ENCODE measurements around the gene DAZAP1.
A peak's percentile ranks its signal among the peaks of the same experiment; 100 is the strongest.

Gene DAZAP1

DNA sequence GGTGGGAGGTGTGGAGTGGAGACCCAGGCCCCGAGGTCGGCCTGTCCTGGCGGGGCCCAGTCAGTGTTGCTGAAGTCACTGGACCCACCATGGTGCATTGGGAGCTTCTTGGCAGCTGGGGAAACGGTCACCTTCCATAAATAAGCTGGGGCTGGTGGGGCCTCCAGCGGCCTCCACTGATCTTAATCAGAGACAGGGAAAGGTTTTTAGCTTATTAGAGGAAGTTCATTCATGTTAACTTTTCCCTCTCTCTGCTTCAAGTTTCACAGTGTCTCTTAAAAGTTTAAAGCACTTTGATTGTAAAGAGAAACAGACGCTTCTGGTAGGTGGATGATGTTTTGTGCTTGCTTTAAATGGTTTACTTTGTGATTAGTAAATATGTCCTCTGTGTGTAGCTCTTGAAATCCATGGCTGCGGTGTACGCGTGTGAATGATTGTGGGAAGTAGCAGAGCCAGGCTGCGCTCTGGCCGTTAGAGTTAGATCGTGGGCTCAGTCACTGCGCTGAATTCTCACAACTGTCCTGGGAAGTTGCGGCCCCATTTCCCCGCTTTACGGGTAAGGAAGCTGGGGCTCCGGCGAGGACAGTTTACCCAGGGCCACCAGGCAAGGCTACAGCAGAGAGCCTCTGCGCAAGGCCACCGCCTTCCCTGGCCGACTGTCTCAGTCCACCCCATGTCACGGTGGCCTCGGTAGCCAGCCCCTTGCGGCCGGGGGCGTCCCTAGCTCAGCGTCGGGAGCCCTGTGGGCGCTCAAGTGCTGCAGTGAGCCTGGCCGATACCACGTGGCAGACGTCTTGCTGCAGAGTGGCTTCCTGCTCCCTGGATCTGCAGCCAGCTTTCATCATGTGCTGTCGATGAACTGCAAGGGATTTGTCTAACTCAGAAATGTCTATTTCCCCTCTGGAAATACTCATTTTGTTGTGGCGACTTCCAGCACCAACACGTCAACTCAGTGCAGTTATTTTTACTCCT lies 40.2 kb upstream of the DAZAP1 start:
- no peak overlapping the region for H3K4me3 ChIP-seq (ENCODE audit: low read length)
- H3K4me2 ChIP-seq (ENCODE audit: low read length), result no peak overlapping the region
- no peaks in the 10 kb centered on the region for H3K9me3 ChIP-seq (replicated peaks; ENCODE audit: low read length)
- H3K9ac ChIP-seq (ENCODE audit: low read depth, low read length), result no peak overlapping the region
- H3K4me1 ChIP-seq (ENCODE audit: control insufficient read depth, insufficient read depth, low read length), result peaks cover 6% of the 10 kb centered on the region
- no peaks in the 10 kb centered on the region for H3K27me3 ChIP-seq (ENCODE audit: control insufficient read depth, insufficient read depth, low read length)
- peaks cover 68% of the 10 kb centered on the region for H3K36me3 ChIP-seq (ENCODE audit: insufficient read depth, low read length)

DNA sequence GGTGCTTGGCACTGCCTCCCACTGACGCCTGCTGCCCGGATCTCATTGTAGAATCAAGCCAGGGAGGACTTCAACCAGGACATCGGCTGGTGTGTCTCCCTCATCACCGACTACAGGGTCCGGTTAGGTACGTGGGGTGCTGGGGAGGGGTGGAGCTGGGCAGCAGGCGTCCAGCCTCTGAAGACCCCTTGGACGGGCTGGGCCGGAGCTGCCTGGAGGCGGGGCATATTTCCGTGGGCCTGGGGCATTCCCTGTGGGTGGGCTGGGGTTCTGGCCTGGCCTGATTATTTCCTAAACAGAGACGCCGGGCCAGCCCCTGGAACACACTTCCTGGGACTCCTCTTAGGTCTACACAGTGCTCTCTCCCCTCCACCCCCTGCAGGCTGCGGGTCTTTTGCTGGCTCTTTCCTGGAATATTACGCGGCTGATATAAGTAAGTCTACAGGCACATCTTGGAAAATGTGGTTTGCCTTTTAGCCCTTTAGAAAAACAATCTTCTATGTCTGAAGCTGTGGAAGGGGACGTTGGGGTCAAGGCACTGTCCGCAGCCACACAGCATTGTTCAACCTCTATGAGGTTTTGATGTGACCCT lies 38.1 kb upstream of the DAZAP1 start:
- Histone ChIP-seq H3K4me3 (ENCODE audit: low read length) (no peak overlapping the region), H3K4me1 (ENCODE audit: control insufficient read depth, insufficient read depth, low read length) (peaks cover 13% of the 10 kb centered on the region), H3K4me2 (ENCODE audit: low read length) (no peak overlapping the region), H3K36me3 (ENCODE audit: insufficient read depth, low read length) (peaks cover 61% of the 10 kb centered on the region), H3K27me3 (ENCODE audit: control insufficient read depth, insufficient read depth, low read length) (no peaks in the 10 kb centered on the region), H3K9ac (ENCODE audit: low read depth, low read length) (no peak overlapping the region), H3K9me3 (replicated peaks; ENCODE audit: low read length) (no peaks in the 10 kb centered on the region)

DNA sequence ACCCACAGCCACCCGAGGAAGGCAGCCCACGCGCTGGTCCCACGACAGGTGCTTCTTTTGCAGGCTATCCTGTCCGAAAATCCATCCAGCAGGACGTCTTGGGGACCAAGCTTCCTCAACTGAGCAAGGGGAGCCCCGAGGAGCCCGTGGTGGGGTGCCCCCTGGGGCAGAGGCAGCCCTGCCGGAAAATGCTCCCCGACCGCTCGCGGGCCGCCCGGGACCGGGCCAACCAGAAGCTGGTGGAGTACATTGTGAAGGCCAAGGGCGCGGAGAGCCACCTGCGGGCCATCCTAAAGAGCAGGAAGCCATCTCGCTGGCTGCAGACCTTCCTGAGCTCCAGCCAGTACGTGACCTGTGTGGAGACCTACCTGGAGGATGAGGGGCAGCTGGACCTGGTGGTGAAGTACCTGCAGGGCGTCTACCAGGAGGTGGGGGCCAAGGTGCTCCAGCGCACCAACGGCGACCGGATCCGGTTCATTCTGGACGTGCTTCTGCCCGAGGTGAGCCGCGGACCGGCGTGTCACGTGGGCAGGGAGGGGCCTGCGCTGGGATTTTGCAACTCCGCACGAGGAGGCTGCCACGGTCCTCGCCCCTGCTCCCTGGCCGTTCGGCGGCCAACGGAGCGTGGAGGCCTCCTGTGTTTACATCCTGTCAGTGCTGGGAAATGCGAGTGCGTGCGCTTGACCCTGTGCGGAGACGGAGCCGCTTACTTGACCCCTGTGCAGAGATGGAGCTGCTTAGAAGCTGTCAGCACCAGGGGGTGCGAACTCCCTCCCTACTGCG lies 36.6 kb upstream of the DAZAP1 start:
- H3K4me2 ChIP-seq (ENCODE audit: low read length), result no peak overlapping the region
- no peak overlapping the region for H3K4me3 ChIP-seq (ENCODE audit: low read length)
- H3K9me3 ChIP-seq (replicated peaks; ENCODE audit: low read length), result no peaks in the 10 kb centered on the region
- H3K36me3 ChIP-seq (ENCODE audit: insufficient read depth, low read length), result peaks cover 58% of the 10 kb centered on the region
- H3K27me3 ChIP-seq (ENCODE audit: control insufficient read depth, insufficient read depth, low read length), result no peaks in the 10 kb centered on the region
- peaks cover 13% of the 10 kb centered on the region for H3K4me1 ChIP-seq (ENCODE audit: control insufficient read depth, insufficient read depth, low read length)
- H3K9ac ChIP-seq (ENCODE audit: low read depth, low read length), result no peak overlapping the region

DNA sequence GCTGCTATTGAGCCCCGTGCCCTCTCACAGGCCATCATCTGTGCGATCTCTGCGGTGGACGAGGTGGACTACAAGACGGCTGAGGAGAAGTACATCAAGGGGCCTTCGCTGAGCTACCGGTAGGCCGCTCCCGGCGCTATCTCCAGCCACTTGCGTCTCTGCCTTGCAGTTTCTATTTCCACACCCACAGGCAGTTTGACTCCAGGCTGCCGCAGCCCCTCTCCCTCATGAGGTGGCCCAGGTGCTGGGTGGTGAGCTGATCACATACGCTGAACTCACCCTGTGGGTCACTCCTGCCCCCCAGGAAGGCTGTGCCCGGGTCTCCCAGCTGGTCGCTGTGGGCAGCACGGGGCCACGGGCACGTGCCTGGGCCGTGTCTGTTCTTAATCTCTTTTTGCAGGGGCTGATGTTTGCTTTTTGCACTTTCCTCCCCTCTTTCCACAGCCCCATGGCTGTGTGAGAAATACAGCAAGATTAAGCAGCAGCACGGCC lies 34.3 kb upstream of the DAZAP1 start:
- Histone ChIP-seq H3K36me3 (ENCODE audit: insufficient read depth, low read length) (peaks cover 61% of the 10 kb centered on the region), H3K9ac (ENCODE audit: low read depth, low read length) (no peak overlapping the region), H3K4me3 (ENCODE audit: low read length) (no peak overlapping the region), H3K9me3 (replicated peaks; ENCODE audit: low read length) (no peaks in the 10 kb centered on the region), H3K4me1 (ENCODE audit: control insufficient read depth, insufficient read depth, low read length) (peaks cover 13% of the 10 kb centered on the region), H3K4me2 (ENCODE audit: low read length) (peak overlapping the region; percentile 10), H3K27me3 (ENCODE audit: control insufficient read depth, insufficient read depth, low read length) (no peaks in the 10 kb centered on the region)

DNA sequence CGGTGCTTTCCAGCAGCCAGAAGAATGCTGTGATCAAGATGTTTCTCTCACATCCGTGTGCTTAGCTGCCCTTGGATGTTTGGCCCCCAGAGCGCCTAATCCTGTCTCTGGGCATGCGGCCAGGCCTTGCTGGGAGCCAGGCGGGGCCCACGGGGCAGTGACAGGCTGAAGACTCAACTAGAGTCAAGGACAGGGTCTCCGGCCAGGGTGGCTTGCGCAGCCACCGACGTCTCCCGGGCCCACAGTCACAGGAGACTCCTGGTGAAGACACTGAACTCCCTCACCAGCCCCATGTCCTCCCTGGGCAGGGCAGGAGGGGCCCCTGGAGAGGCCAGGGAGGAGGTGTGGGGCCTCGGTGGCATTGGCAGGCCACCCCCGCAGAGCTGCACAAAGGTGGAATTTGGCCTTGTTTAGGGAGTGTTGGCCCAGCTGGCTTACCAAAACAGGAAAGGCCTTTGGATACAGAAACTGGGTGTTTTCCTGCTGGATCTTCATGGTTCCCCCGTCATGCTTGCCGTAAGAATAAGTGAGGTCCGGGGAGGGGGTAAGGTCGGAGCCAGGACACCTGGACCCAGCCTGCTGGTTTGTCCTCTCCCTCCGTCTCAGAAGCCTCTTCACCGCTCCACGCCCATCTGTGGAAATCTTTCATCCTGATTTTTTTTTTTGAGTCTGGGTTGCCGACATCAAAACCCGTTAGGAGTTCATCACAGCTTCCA lies 33.7 kb upstream of the DAZAP1 start:
- Histone ChIP-seq H3K36me3 (ENCODE audit: insufficient read depth, low read length) (peaks cover 64% of the 10 kb centered on the region), H3K4me3 (ENCODE audit: low read length) (no peak overlapping the region)

DNA sequence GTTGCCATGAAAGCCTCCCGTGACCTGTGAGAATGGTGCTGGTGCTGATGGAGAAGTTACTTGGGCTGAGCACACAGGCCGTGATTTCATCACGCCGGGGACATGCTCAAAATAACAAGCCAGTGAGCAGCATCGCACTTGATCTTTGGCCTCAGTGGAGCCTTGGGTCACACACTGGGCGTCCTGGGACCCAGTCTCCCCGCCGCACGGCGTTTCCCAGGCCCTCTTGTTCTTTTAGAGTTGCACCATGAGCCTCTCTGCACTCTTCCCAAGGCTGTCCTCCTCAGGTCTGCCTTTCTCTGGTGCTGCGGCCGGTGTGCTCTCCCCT lies 33.2 kb upstream of the DAZAP1 start:
- H3K4me2 ChIP-seq (ENCODE audit: low read length), result no peak overlapping the region
- no peaks in the 10 kb centered on the region for H3K27me3 ChIP-seq (ENCODE audit: control insufficient read depth, insufficient read depth, low read length)
- H3K36me3 ChIP-seq (ENCODE audit: insufficient read depth, low read length), result peaks cover 60% of the 10 kb centered on the region
- H3K9me3 ChIP-seq (replicated peaks; ENCODE audit: low read length), result no peaks in the 10 kb centered on the region
- peaks cover 13% of the 10 kb centered on the region for H3K4me1 ChIP-seq (ENCODE audit: control insufficient read depth, insufficient read depth, low read length)
- H3K4me3 ChIP-seq (ENCODE audit: low read length), result no peak overlapping the region
- no peak overlapping the region for H3K9ac ChIP-seq (ENCODE audit: low read depth, low read length)

More for the DNA sequence above, 33.7 kb upstream of the DAZAP1 start:
- Histone ChIP-seq H3K9me3 (replicated peaks; ENCODE audit: low read length) (no peaks in the 10 kb centered on the region), H3K4me1 (ENCODE audit: control insufficient read depth, insufficient read depth, low read length) (peaks cover 13% of the 10 kb centered on the region), H3K4me2 (ENCODE audit: low read length) (peak overlapping the region; percentile 10), H3K9ac (ENCODE audit: low read depth, low read length) (no peak overlapping the region), H3K27me3 (ENCODE audit: control insufficient read depth, insufficient read depth, low read length) (no peaks in the 10 kb centered on the region)

DNA sequence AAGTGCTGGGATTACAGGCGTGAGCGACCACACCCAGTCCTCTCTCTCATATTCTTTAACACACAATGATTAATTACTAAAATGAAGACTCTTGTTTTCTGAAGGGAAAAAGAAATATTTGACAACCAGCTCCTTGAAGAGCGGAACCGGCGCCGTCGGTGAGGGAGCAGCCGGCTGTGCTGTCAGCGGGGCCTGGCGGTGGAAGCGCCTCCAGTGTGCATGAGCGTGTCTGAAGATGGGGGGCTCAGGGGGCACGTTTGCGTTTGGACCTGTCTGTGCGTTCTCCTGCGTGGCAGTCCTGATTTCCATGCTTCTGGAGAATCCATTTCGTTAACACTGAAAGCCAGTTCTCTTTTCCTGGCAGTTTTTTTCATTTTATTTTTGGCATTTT lies 31.0 kb upstream of the DAZAP1 start:
- peaks cover 40% of the 10 kb centered on the region for H3K36me3 ChIP-seq (ENCODE audit: insufficient read depth, low read length)
- H3K9ac ChIP-seq (ENCODE audit: low read depth, low read length), result no peak overlapping the region

DNA sequence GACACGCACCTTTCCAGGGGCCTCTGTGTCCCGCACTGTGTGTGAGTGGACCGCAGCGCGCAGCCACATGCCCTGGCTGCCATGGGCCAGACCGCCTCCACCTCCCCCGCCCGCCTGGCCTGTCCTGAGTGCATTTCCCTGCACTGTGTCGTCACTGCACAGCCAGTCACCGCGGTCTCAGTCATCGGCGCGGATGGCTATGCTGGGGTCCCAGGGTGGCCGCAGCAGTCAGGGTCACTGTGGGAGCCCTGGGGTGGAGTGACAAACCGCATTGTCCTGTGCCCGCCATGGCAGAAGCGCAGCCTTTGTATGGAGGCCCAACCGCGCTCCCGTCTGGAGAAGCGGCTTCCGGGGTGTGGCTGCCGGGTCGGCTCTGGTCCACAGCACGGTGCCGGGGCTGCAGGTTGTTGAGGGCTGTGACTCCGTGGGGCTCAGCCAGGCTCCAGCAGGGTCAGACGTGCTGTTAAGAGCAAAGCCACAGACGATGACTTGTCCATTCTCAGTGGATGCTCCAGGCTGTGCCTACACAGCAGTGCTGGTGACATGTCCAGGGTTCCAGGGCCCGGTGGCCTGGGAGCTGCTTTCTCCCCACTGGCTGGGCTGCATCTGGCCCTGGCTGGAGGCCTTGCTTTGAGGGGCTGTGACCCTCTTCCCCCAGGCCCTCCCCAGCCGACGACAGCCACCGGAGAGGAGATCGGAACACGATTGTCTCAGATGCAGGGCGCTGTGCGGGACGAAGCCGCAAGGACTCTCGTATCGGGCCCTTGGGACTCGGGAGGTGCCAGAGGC lies 30.0 kb upstream of the DAZAP1 start:
- Histone ChIP-seq H3K4me2 (ENCODE audit: low read length) (no peak overlapping the region), H3K36me3 (ENCODE audit: insufficient read depth, low read length) (peaks cover 37% of the 10 kb centered on the region), H3K4me3 (ENCODE audit: low read length) (no peak overlapping the region), H3K9ac (ENCODE audit: low read depth, low read length) (no peak overlapping the region), H3K27me3 (ENCODE audit: control insufficient read depth, insufficient read depth, low read length) (no peaks in the 10 kb centered on the region), H3K4me1 (ENCODE audit: control insufficient read depth, insufficient read depth, low read length) (peaks cover 20% of the 10 kb centered on the region), H3K9me3 (replicated peaks; ENCODE audit: low read length) (no peaks in the 10 kb centered on the region)

More for the DNA sequence above, 31.0 kb upstream of the DAZAP1 start:
- no peak overlapping the region for H3K4me3 ChIP-seq (ENCODE audit: low read length)
- no peak overlapping the region for H3K4me2 ChIP-seq (ENCODE audit: low read length)
- H3K27me3 ChIP-seq (ENCODE audit: control insufficient read depth, insufficient read depth, low read length), result no peaks in the 10 kb centered on the region
- H3K9me3 ChIP-seq (replicated peaks; ENCODE audit: low read length), result no peaks in the 10 kb centered on the region
- H3K4me1 ChIP-seq (ENCODE audit: control insufficient read depth, insufficient read depth, low read length), result peaks cover 17% of the 10 kb centered on the region

DNA sequence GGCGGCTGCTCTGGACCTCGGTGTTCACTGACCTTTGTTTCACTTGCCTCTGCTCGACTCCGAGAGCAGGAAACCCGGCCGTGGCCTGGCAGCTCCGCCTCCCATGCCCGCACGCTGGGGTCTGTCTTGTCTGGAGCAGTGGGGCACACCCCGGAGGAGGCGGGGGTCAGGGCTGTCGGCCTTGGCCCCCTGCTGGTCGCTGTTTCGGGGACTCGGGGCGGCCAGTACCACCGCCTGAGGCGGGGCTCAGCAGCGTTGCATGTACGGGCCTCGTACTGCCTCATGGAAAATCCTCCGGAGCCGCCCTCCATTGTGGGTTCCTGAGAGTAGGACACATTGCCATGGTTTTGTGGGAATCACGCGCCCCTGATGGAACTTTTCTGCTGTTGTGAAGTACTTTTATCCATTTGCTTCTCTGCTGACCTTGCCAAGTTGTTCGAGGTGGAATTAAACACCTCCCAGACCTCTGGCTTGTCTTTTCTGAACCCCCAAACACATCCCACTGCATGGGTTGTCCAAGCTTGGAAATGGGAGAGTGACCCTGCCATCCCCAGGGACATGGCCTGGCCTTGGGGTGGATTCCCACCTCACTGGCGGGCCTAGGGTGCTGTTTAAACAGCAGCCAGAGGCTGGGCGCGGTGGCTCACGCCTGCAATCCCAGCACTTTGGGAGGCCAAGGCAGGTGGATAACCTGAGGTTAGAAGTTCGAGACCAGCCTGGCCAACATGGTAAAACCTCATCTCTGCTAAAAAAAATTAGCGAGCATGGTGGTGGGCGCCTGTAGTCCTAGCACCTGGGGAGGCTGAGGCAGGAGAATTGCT lies 29.2 kb upstream of the DAZAP1 start:
- Histone ChIP-seq H3K4me3 (ENCODE audit: low read length) (no peak overlapping the region), H3K9ac (ENCODE audit: low read depth, low read length) (no peak overlapping the region), H3K4me2 (ENCODE audit: low read length) (no peak overlapping the region), H3K9me3 (replicated peaks; ENCODE audit: low read length) (no peaks in the 10 kb centered on the region), H3K27me3 (ENCODE audit: control insufficient read depth, insufficient read depth, low read length) (no peaks in the 10 kb centered on the region), H3K36me3 (ENCODE audit: insufficient read depth, low read length) (peaks cover 30% of the 10 kb centered on the region), H3K4me1 (ENCODE audit: control insufficient read depth, insufficient read depth, low read length) (peaks cover 14% of the 10 kb centered on the region)
